ENCODE results near the gene DACH1.

DNA sequence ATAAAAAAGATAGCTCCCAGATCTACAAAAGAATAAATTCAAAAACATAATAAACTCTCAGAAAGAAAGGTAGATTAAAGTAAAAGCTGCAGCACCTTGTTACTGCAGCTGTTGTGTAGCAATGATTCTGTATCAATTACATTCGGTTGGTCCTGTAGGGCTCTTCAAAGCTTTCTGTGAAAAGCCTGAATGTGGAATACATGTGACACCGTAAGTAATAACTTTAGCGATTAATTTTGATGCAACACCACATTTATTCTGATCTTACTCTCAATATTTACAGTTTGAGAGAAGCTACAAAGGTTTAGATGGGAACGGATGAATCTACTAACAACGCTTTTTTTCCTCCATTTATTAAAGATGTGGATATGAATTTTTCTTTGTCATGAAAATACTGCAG lies 279.2 kb downstream of the DACH1 start:
- TF ChIP-seq EP300 (IDR thresholded peaks at IDR 0.05; ENCODE audit: low read depth) (no peak), POLR2A (IDR thresholded peaks at IDR 0.05) (no peak)
- TF ChIP-seq, protein P1, sequence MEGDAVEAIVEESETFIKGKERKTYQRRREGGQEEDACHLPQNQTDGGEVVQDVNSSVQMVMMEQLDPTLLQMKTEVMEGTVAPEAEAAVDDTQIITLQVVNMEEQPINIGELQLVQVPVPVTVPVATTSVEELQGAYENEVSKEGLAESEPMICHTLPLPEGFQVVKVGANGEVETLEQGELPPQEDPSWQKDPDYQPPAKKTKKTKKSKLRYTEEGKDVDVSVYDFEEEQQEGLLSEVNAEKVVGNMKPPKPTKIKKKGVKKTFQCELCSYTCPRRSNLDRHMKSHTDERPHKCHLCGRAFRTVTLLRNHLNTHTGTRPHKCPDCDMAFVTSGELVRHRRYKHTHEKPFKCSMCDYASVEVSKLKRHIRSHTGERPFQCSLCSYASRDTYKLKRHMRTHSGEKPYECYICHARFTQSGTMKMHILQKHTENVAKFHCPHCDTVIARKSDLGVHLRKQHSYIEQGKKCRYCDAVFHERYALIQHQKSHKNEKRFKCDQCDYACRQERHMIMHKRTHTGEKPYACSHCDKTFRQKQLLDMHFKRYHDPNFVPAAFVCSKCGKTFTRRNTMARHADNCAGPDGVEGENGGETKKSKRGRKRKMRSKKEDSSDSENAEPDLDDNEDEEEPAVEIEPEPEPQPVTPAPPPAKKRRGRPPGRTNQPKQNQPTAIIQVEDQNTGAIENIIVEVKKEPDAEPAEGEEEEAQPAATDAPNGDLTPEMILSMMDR (IDR thresholded peaks at IDR 0.05), result no peak
